KOPT-K1 (cell line): ENCODE measurements around the gene PRPS1L1.

ENCODE experiments used
- H3K27ac ChIP-seq: fragments of 200-600 bp; sonication (generic); 2 replicates; pipeline ENCODE4 v1.5.1; 2016; ENCODE audit warnings: antibody characterized with exemption, mild to moderate bottlenecking, low read depth, low read length; ENCODE audit not compliant: poor library complexity, severe bottlenecking
- H3K36me3 ChIP-seq: fragments of 200-600 bp; sonication (generic); 2 replicates; pipeline ENCODE4 v1.5.1; 2017; ENCODE audit warnings: antibody characterized with exemption, mild to moderate bottlenecking, low read length, moderate library complexity; ENCODE audit not compliant: insufficient read depth
- H3K9me3 ChIP-seq: fragments of 200-600 bp; sonication (generic); 2 replicates; pipeline ENCODE4 v1.5.1; 2017; ENCODE audit warnings: antibody characterized with exemption, low read length, mild to moderate bottlenecking; ENCODE audit not compliant: insufficient read depth, poor library complexity, severe bottlenecking

PRPS1L1 gene

DNA sequence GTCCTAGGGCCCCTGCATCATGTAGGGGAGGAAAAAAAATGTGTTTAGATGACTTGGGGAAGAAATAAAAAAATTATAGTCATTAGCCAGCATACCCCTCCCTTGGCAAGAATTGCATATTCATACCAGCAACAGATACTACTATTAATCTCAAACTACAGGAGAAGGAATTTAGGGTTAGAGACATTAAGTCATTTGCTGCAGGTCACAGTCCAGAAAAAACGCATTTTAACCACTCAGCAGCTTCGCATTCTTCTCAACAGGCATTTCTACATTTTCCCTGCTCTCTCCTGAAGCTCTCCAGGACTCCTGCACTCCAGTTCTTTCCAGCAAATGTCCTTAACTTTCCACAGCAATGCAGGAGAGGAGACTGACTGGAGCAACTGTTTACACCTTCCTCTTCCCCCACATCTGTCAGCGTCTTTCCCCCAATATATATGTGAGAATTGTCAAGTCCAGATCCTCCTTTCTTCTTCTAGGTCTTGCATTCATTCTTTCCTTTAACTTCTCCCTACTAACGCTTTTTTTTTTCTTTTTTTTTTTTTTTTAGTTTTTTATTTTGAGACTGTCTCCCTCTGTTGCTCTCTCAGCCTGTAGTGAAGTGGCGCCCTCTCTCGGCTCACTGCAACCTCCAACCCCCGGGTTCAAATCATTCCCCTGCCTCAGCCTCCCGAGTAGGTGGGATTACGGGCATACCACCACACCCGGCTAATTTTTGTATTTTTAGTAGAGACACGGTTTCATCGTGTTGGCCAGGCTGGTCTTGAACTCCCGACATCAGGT lies 35.6 kb downstream of the PRPS1L1 start:
- Histone ChIP-seq H3K36me3 (no peaks in the 10 kb centered on the region), H3K27ac (no peak overlapping the region), H3K9me3 (no peaks in the 10 kb centered on the region)

DNA sequence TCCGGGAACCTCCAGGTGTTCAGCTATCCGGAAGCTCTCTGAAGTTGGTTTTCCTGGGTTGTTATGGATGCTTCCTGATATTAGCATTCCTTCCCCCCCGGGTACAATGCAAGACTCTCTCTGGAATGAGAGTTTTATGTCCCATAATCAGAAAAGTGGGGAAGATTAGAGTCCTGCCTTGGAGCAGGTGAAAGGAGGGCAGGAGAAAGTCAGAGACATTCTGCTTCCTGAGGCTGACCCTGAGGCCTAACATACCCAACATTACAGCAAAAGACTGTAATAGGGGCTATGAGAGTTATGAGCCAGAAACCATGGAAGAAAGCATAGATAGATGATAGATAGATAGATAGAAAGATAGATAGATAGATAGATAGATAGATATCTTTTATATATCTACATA lies 36.9 kb downstream of the PRPS1L1 start:
- no peak overlapping the region for H3K27ac ChIP-seq
- H3K9me3 ChIP-seq = no peaks in the 10 kb centered on the region
- H3K36me3 ChIP-seq = no peaks in the 10 kb centered on the region

DNA sequence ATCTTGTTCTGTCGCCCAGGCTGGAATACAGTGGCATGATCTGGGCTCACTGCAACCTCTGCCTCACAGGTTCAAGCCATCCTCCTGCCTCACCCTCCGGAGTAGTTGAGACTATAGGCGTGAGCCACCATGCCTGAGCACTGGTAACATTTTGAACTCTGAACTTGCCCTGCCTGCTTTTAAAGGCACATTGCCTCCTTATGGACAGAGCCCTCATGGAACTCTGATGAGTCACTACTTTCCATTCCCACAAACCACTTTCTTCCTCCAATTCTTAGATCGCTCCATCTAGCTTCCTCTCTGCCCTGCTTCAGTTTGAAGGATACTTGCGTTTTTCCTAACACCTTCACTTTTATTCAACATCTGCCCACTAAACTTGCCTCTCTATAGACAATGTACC lies 38.1 kb downstream of the PRPS1L1 start:
- no peak overlapping the region for H3K27ac ChIP-seq
- no peaks in the 10 kb centered on the region for H3K9me3 ChIP-seq
- no peaks in the 10 kb centered on the region for H3K36me3 ChIP-seq

DNA sequence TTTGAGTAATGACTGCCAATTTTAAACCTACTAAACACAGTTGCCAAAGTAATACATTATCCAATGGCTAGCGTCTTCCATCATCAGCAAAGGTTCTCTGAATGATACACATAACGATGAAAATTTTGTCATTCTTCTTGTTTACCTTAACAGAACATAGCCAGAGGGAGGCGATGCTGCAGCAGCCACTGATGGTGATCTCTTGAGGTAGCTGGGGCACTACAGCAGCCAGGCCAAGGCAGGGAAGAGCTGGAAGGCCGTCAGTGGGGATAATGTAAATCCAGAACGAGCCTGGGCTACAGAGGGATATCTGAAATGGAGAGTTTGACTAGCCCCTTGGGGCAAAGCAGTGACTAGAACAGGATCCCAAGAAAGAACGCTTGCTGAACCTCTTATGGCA lies 38.8 kb downstream of the PRPS1L1 start:
- H3K36me3 ChIP-seq = no peaks in the 10 kb centered on the region
- H3K9me3 ChIP-seq = no peaks in the 10 kb centered on the region

DNA sequence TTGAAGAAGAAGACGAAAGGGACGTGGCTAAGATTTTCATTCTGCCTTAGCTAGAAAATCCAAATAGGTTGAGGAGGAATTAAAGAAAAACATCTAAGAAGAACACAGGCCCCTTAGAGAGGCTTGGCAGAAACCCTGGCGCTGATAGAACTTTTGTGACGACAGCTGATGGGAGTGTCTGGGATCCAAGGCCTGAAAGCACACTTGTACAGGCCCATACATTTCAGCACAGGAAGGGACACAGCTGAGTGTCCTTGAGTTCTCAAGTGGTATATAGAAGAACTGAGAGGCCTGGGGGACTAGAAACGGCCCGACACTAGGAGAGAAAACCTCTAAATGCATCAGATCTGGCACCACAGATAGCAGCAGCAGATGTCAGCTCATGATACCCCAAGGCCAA lies 39.5 kb downstream of the PRPS1L1 start:
- no peaks in the 10 kb centered on the region for H3K36me3 ChIP-seq
- H3K27ac ChIP-seq = no peak overlapping the region
- H3K9me3 ChIP-seq = no peaks in the 10 kb centered on the region

More for the DNA sequence above, 38.8 kb downstream of the PRPS1L1 start:
- H3K27ac ChIP-seq = no peak overlapping the region

DNA sequence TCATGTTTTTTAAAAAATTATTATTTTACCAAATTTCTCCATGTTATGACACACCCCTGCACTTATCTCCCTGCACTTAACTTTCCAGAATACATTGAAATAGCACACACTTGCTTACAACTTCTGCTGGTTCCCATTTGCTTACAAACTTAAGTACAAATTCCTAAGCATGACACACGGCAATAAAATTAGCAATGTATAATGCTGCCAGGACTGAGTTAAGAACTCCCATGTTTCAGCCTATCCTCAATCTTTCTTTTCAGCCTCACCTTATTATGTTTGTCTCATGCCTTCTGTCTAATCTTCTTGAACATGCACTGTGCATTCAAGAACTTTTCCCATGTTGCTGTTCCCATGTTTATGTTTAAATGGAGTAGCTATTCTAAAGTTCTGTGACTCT lies 40.8 kb downstream of the PRPS1L1 start:
- Histone ChIP-seq H3K9me3 (no peaks in the 10 kb centered on the region), H3K36me3 (no peaks in the 10 kb centered on the region)

DNA sequence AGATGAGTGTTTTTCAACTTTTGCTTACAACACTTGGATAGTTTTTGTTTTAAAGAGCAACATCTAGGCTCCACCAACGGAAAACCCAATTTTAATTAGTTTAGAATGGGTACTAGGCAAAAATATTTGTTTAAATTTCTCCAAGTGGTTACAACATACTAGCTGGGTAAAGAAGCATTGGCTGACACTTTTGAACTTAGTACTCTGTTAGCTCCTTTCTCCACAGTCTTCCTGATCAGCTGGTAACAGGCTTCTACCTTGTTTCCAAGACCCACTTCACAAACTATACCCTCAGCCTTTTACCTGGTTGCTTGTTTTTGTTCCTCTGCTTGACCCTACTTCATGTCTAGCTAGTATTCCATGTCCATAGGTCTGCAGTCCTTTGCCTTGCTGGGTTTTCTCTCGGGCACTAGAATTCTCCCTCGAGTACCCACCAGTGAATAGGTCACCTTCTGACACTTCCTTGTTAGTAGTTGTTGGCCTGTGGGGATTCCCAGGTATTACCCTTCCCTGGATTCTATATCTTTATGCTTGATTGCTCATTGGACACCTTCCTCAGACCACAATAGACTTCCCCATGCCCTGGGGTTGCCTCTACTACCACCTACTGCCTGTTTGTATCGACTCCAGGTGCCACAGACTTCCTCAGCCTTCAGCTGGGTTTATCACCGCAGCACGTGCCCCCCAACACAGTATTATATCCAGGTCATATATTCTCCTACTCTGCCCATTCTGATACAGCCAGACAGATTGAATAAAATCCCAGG lies 42.0 kb downstream of the PRPS1L1 start:
- Histone ChIP-seq H3K36me3 (no peaks in the 10 kb centered on the region), H3K27ac (no peak overlapping the region), H3K9me3 (no peaks in the 10 kb centered on the region)

More for the DNA sequence above, 40.8 kb downstream of the PRPS1L1 start:
- H3K27ac ChIP-seq = no peak overlapping the region

DNA sequence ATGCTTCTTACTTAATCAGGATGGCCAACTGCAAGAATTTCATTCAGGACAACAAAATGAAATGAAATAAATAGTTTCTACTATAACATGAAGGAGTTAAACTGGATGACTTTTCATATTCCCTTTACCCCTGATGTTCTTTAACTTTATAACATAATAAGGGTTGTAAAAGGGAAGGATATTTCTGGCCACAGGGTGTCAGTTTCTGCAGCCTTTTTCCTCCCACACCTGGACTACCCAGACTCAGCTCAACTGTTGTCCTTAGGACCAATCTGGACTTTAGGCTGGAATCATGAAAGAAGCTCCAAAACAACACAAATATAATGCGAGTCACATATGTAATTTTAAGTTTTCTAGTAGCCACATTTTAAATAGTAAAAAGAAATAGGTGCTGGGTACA lies 43.4 kb downstream of the PRPS1L1 start:
- H3K27ac ChIP-seq = no peak overlapping the region
- no peaks in the 10 kb centered on the region for H3K9me3 ChIP-seq
- no peaks in the 10 kb centered on the region for H3K36me3 ChIP-seq

DNA sequence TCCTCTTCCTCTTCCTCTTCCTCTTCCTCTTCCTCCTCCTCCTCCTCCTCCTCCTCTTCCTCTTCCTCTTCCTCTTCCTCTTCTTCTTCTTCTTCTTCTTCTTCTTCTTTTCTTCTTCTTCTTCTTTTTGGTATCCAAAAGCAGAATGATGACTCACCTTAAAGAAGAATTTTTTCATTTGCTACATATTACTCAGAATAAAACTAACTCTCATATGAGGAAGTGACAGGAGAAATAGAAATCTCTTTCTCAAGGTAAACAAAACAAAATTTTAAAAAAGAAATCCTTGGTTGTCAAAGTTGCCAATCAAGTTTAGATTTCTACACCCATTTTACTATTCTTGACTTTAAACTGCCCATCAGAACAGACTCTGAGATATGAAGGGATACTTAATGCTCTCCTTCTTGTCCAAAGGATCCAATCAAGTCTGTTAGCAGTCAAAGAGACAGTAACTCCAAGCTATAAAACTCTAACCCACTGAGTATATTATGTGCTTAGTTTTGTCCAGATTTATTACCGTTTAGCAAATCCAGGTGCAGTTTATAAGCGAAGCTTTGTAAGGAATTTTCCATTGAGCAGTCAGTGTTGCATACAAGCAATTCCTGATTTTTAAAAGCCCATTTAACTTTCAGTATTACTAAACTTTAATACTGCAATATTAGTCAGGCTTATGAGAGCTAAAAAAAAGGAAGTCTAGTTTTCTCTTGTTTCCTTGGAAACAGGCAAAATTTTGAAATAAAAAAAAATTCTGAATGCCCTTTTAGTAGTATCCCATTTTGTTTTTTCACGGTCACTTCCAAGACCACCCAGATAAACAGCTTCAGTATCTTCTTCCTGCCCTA lies 44.2 kb downstream of the PRPS1L1 start:
- no peaks in the 10 kb centered on the region for H3K9me3 ChIP-seq
- no peak overlapping the region for H3K27ac ChIP-seq
- H3K36me3 ChIP-seq = no peaks in the 10 kb centered on the region

DNA sequence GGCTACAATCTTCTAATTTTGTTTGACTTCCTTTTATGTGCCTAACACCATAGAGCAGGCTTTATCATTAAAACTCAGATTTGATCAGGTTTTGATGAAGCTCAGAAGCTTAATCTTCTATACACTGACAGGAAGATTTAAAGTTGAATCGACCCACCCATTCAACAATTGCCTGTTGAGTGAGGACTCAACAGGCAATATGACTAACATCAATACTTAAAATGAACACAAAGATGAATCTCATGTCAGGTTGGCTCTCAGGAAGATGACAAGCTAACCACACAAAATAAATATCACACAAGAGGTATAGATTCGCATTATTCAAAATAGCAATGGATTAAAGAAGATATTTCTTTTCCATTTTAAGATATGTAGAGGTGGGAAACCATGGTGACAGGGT lies 50.7 kb downstream of the PRPS1L1 start:
- no peaks in the 10 kb centered on the region for H3K36me3 ChIP-seq
- H3K9me3 ChIP-seq = no peaks in the 10 kb centered on the region
- no peak overlapping the region for H3K27ac ChIP-seq
